Caco-2 (cell line): Measurements from ENCODE around the gene CDADC1. TPM values are rescaled to one million over a fixed set of nuclear protein-coding genes. Genes with fewer than 3 reads are reported as not detected.
A peak's percentile ranks its signal among the peaks of the same experiment; 100 is the strongest.

Source experiments
- BruUV-seq: library from RNA; stranded (reverse); fragments of 400-500 nt; replicated peaks from 2 replicates; lab custom pipeline; 2021; lab: Mats Ljungman, UMichigan
- CTCF ChIA-PET: fragments of 300-600 bp; sonication (Branson Sonifier 250); formaldehyde crosslinking; loops from one replicate; lab custom pipeline; 2022; ENCODE audit warnings: antibody characterized with exemption; lab: Charles Lee
- POLR2A ChIA-PET: fragments of 300-600 bp; sonication (Branson Sonifier 250); formaldehyde crosslinking; loops from one replicate; lab custom pipeline; 2022; ENCODE audit warnings: antibody characterized with exemption; lab: Charles Lee
- DNase-seq, 2 experiments: peaks; one replicate each; pipeline versions ENCODE4 v3.0.0 to v3.0.0-alpha.2; 2020 to 2022
- H3K27me3 ChIP-seq: replicated peaks from 2 replicates; pipeline ENCODE4 v1.6.0; 2011; ENCODE audit warnings: low read length; ENCODE audit not compliant: control insufficient read depth, insufficient read depth
- H3K36me3 ChIP-seq: 2 replicates; pipeline ENCODE4 v1.5.1; 2011; ENCODE audit warnings: low read length; ENCODE audit not compliant: control insufficient read depth, insufficient read depth
- H3K4me1 ChIP-seq: fragments of 250-450 bp; sonication (Bioruptor Pico); 2 replicates; pipeline ENCODE4 v1.5.1; 2020; ENCODE audit warnings: mild to moderate bottlenecking
- H3K4me3 ChIP-seq: 2 replicates; pipeline ENCODE4 v1.5.1; 2011; ENCODE audit warnings: low read depth, mild to moderate bottlenecking, control low read depth, low read length
- H3K9me3 ChIP-seq: fragments of 250-450 bp; sonication (Bioruptor Pico); 2 replicates; pipeline ENCODE4 v1.5.1; 2020; ENCODE audit warnings: mild to moderate bottlenecking, moderate library complexity
- H3K27ac Mint-ChIP-seq: one replicate; pipeline ENCODE4 v1.8.0; 2022; ENCODE audit warnings: mixed read lengths; ENCODE audit not compliant: unreplicated experiment
- H3K27me3 Mint-ChIP-seq: one replicate; pipeline ENCODE4 v1.8.0; 2022; ENCODE audit warnings: mixed read lengths; ENCODE audit not compliant: insufficient read depth, unreplicated experiment
- H3K36me3 Mint-ChIP-seq: one replicate; pipeline ENCODE4 v1.8.0; 2022; ENCODE audit warnings: mild to moderate bottlenecking, mixed read lengths; ENCODE audit not compliant: insufficient read depth, unreplicated experiment
- H3K4me1 Mint-ChIP-seq: one replicate; pipeline ENCODE4 v1.8.0; 2022; ENCODE audit warnings: low read depth, mixed read lengths; ENCODE audit not compliant: unreplicated experiment
- H3K4me3 Mint-ChIP-seq: one replicate; pipeline ENCODE4 v1.8.0; 2022; ENCODE audit warnings: mild to moderate bottlenecking, moderate library complexity, mixed read lengths; ENCODE audit not compliant: unreplicated experiment
- H3K9me3 Mint-ChIP-seq: one replicate; pipeline ENCODE4 v1.8.0; 2022; ENCODE audit warnings: mixed read lengths; ENCODE audit not compliant: unreplicated experiment
- intact Hi-C: fragments of 100-400 bp; cut with micrococcal nuclease; formaldehyde crosslinking; loops from one replicate; pipeline ENCODE4 v1.10.0; 2022; ENCODE audit not compliant: unreplicated experiment
- total RNA-seq: library from RNA; stranded (reverse); gene quantifications from 2 replicates; pipeline ENCODE4 v1.2.3, GENCODE V29; 2022
- TF ChIP-seq, protein P1 (sequence below), 2 experiments: fragments of 200-600 bp in 1 of 2; IDR thresholded peaks; 1 replicate in 1 of 2; 2 replicates in 1 of 2; pipeline versions ENCODE4 v1.5.1 to v1.8.0; 2011 to 2022; ENCODE audit warnings: antibody characterized with exemption in 1 of 2, control low read depth in 1 of 2, inconsistent platforms in 1 of 2, low read depth in 1 of 2, low read length in 1 of 2, mild to moderate bottlenecking in 1 of 2, moderate library complexity in 1 of 2; ENCODE audit not compliant: insufficient read depth in 1 of 2, severe bottlenecking in 1 of 2, unreplicated experiment in 1 of 2

The CDADC1 gene
- total RNA-seq, 1 experiment from 2014 or later, result 14.4 TPM

DNA sequence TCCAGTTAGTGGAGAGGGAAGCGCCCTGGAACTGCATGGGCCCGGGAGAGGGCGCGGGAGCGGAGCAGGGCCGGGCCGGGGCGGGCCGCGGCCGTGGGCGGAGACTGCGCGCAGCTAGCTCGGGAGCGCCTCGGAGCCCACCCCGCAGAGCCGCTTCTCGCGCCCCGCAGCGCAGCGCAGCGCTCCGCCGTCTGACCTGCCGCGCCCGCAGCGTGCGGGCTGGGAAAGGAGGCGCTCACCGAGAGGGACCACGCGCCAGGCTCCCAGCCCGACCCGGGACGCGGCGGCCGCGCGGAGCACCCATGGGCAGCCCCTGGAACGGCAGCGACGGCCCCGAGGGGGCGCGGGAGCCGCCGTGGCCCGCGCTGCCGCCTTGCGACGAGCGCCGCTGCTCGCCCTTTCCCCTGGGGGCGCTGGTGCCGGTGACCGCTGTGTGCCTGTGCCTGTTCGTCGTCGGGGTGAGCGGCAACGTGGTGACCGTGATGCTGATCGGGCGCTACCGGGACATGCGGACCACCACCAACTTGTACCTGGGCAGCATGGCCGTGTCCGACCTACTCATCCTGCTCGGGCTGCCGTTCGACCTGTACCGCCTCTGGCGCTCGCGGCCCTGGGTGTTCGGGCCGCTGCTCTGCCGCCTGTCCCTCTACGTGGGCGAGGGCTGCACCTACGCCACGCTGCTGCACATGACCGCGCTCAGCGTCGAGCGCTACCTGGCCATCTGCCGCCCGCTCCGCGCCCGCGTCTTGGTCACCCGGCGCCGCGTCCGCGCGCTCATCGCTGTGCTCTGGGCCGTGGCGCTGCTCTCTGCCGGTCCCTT is 27.5 kb upstream of the CDADC1 start, which contains the start of gene MLNR:
Gene MLNR, plus strand, starts transcription at position 303 of the 820 bp plus-strand sequence. Its CDS starts 0 bp downstream, at position 303.
- TF ChIP-seq, protein P1, sequence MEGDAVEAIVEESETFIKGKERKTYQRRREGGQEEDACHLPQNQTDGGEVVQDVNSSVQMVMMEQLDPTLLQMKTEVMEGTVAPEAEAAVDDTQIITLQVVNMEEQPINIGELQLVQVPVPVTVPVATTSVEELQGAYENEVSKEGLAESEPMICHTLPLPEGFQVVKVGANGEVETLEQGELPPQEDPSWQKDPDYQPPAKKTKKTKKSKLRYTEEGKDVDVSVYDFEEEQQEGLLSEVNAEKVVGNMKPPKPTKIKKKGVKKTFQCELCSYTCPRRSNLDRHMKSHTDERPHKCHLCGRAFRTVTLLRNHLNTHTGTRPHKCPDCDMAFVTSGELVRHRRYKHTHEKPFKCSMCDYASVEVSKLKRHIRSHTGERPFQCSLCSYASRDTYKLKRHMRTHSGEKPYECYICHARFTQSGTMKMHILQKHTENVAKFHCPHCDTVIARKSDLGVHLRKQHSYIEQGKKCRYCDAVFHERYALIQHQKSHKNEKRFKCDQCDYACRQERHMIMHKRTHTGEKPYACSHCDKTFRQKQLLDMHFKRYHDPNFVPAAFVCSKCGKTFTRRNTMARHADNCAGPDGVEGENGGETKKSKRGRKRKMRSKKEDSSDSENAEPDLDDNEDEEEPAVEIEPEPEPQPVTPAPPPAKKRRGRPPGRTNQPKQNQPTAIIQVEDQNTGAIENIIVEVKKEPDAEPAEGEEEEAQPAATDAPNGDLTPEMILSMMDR (IDR thresholded peaks at IDR 0.05; ENCODE audit: insufficient read depth in 1 of 2, low read depth in 1 of 2, low read length in 1 of 2, severe bottlenecking in 1 of 2, unreplicated experiment in 1 of 2), result peak; percentile 33 to 38
- intact Hi-C loops, result loop anchor here (10.0 kb wide), 1 partner anchor 65 kb away; no protein-coding TSS in a partner anchor
- H3K4me1 Mint-ChIP-seq, result peaks cover 19% of the 10 kb centered on the region
- H3K27me3 ChIP-seq, result no peaks in the 10 kb centered on the region
- H3K9me3 Mint-ChIP-seq, result no peaks in the 10 kb centered on the region
- H3K27me3 Mint-ChIP-seq, result peaks cover 14% of the 10 kb centered on the region
- ChIA-PET CTCF (interaction anchor here (0.6 to 1.9 kb wide), 3 partner anchors 27 to 473 kb away, joined by 3 to 5 read pairs (median 5); partner anchors contain the start of gene CDADC1), POLR2A (interaction anchor here (0.7 kb wide), 1 partner anchor 28 kb away, joined by 3 read pairs; the partner anchor contains the start of gene CDADC1)
- no TSS peak for BruUV-seq
- 0 out of 2 replicates have a peak, but pooled peaks cover 3% of the 10 kb centered on the region for H3K4me1 ChIP-seq
- peak within 1 kb of the TSS; percentile 31 for H3K4me3 ChIP-seq
- no peaks in the 10 kb centered on the region for H3K36me3 Mint-ChIP-seq
- peak; percentile 70 to 82 for DNase-seq
- peak within 1 kb of the TSS; percentile 74 for H3K4me3 Mint-ChIP-seq
- H3K36me3 ChIP-seq, result no peaks in the 10 kb centered on the region
- no peaks in the 10 kb centered on the region for H3K9me3 ChIP-seq
- no peak within 1 kb of the TSS for H3K27ac Mint-ChIP-seq

DNA sequence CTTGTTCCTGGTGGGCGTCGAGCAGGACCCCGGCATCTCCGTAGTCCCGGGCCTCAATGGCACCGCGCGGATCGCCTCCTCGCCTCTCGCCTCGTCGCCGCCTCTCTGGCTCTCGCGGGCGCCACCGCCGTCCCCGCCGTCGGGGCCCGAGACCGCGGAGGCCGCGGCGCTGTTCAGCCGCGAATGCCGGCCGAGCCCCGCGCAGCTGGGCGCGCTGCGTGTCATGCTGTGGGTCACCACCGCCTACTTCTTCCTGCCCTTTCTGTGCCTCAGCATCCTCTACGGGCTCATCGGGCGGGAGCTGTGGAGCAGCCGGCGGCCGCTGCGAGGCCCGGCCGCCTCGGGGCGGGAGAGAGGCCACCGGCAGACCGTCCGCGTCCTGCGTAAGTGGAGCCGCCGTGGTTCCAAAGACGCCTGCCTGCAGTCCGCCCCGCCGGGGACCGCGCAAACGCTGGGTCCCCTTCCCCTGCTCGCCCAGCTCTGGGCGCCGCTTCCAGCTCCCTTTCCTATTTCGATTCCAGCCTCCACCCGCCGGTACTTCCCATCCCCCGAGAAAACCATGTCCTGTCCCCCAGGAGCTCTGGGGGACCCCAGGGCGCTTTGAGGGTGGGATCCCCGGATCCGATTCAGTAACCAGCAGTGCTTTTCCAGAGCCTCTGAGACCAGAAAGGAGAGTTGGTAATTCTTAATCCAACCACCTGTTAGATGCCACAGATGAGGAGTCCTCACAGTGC is 26.7 kb upstream of the CDADC1 start:
- Mint-ChIP-seq H3K36me3 (no peaks in the 10 kb centered on the region), H3K9me3 (no peaks in the 10 kb centered on the region), H3K27ac (no peak overlapping the region), H3K27me3 (peaks cover 14% of the 10 kb centered on the region), H3K4me1 (peaks cover 19% of the 10 kb centered on the region), H3K4me3 (peak overlapping the region; percentile 74)
- TF ChIP-seq, protein P1 (IDR thresholded peaks at IDR 0.05; ENCODE audit: insufficient read depth in 1 of 2, low read depth in 1 of 2, low read length in 1 of 2, severe bottlenecking in 1 of 2, unreplicated experiment in 1 of 2), result no peak
- Histone ChIP-seq H3K9me3 (no peaks in the 10 kb centered on the region), H3K4me1 (0 out of 2 replicates have a peak, but pooled peaks cover 3% of the 10 kb centered on the region), H3K36me3 (no peaks in the 10 kb centered on the region), H3K27me3 (no peaks in the 10 kb centered on the region), H3K4me3 (no peak overlapping the region)
- no peak for DNase-seq
- no TSS peak for BruUV-seq
- intact Hi-C loops, result loop anchor here (10.0 kb wide), 1 partner anchor 64 kb away; no protein-coding TSS in a partner anchor
- ChIA-PET POLR2A (no interaction called here), CTCF (no interaction called here)

DNA sequence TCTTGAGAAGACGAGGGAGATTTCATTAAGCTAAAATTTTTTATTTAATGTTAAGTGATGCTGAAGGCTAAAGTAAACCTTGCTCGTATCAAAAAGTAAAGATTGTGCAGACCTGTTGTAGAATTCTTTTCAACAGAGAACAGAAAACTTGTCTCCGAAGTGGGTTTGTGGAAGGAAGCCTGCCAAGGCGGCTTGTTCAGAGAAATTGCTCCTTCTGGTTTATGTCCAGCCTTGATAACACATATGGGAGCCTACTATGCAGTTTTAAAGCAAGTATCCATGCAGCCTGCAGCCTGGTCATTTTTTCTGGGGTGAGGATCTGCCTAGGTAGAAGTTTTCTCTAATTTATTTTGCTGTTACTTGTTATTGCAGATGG is 26.1 kb upstream of the CDADC1 start:
- Mint-ChIP-seq H3K4me1 (peaks cover 19% of the 10 kb centered on the region), H3K36me3 (no peaks in the 10 kb centered on the region), H3K27me3 (peaks cover 14% of the 10 kb centered on the region), H3K9me3 (no peaks in the 10 kb centered on the region), H3K4me3 (peak overlapping the region; percentile 52), H3K27ac (no peak overlapping the region)
- intact Hi-C loops, result loop anchor here (10.0 kb wide), 1 partner anchor 63 kb away; no protein-coding TSS in a partner anchor
- Histone ChIP-seq H3K36me3 (no peaks in the 10 kb centered on the region), H3K9me3 (no peaks in the 10 kb centered on the region), H3K27me3 (no peaks in the 10 kb centered on the region), H3K4me3 (no peak overlapping the region), H3K4me1 (0 out of 2 replicates have a peak, but pooled peaks cover 3% of the 10 kb centered on the region)
- DNase-seq, result no peak
- ChIA-PET POLR2A (no interaction called here), CTCF (no interaction called here)
- TF ChIP-seq, protein P1 (IDR thresholded peaks at IDR 0.05; ENCODE audit: insufficient read depth in 1 of 2, low read depth in 1 of 2, low read length in 1 of 2, severe bottlenecking in 1 of 2, unreplicated experiment in 1 of 2), result no peak
- no TSS peak for BruUV-seq
